NCI-H1092 (cell line): ENCODE measurements around the gene REM2.

Experiments
- DNase-seq: peaks from one replicate; lab custom pipeline; 2025; lab: John Stamatoyannopoulos, UW

REM2 gene

GRCh38 chr14:22929104-22929960 lies 46.3 kb downstream of the REM2 start, which contains the start of gene PRMT5:
Gene PRMT5, minus strand, starts transcription at chr14:22929376. Its CDS starts 15 bp downstream, at chr14:22929361.
- DNase-seq = peak; percentile 100

- DNase-seq = no peak
Measured at GRCh38 chr14:22929961-22930364, 46.9 kb downstream of the REM2 start.

GRCh38 chr14:22932146-22932545 lies 49.1 kb downstream of the REM2 start:
- no peak for DNase-seq

GRCh38 chr14:22935156-22935555 lies 52.1 kb downstream of the REM2 start:
- DNase-seq = no peak
